ENCODE measurements around the gene TRIM59.

The TRIM59 gene

DNA sequence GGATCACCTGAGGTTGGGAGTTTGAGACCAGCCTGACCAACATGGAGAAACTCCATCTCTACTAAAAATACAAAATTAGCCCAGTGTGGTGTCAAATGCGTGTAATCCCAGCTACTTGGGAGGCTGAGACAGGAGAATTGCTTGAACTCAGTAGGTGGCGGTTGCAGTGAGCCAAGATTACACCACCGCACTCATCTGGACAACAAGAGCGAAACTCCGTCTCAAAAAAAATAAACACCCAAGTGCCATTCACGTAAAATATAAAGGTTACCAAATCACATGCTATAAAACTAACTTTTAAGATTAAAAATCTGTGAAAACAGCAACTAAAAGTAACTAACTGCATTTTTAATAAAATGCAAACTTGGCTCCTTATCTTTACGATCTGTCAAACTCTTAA lies 8.9 kb downstream of the TRIM59 start:
- no peak for TF ChIP-seq CTCF (IDR thresholded peaks at IDR 0.05; ENCODE audit: low read length, missing control alignments)
- H3K4me3 ChIP-seq (replicated peaks; ENCODE audit: low read depth, low read length): no peak overlapping the region
- DNase-seq (ENCODE audit: low read depth): no peak

- no peak for DNase-seq (ENCODE audit: low read depth)
- no peak for TF ChIP-seq CTCF (IDR thresholded peaks at IDR 0.05; ENCODE audit: low read length, missing control alignments)
- H3K4me3 ChIP-seq (replicated peaks; ENCODE audit: low read depth, low read length): no peak overlapping the region
These were observed 12.5 kb downstream of the TRIM59 start for GRCh38 chr3:160437083-160437455.

GRCh38 chr3:160435747-160436146 lies 13.8 kb downstream of the TRIM59 start:
- TF ChIP-seq CTCF (IDR thresholded peaks at IDR 0.05; ENCODE audit: low read length, missing control alignments): no peak
- no peak overlapping the region for H3K4me3 ChIP-seq (replicated peaks; ENCODE audit: low read depth, low read length)
- no peak for DNase-seq (ENCODE audit: low read depth)

- TF ChIP-seq CTCF (IDR thresholded peaks at IDR 0.05; ENCODE audit: low read length, missing control alignments): no peak
- H3K4me3 ChIP-seq (replicated peaks; ENCODE audit: low read depth, low read length): no peak overlapping the region
- no peak for DNase-seq (ENCODE audit: low read depth)
These were observed 14.5 kb downstream of the TRIM59 start for GRCh38 chr3:160435095-160435494.

- peak; percentile 66 for DNase-seq (ENCODE audit: low read depth)
- no peak overlapping the region for H3K4me3 ChIP-seq (replicated peaks; ENCODE audit: low read depth, low read length)
- TF ChIP-seq CTCF (IDR thresholded peaks at IDR 0.05; ENCODE audit: low read length, missing control alignments): no peak
These were observed 15.5 kb downstream of the TRIM59 start for GRCh38 chr3:160434071-160434470.

GRCh38 chr3:160427832-160428424 lies 21.7 kb downstream of the TRIM59 start:
- no peak for DNase-seq (ENCODE audit: low read depth)
- H3K4me3 ChIP-seq (replicated peaks; ENCODE audit: low read depth, low read length): no peak overlapping the region
- TF ChIP-seq CTCF (IDR thresholded peaks at IDR 0.05; ENCODE audit: low read length, missing control alignments): no peak

DNA sequence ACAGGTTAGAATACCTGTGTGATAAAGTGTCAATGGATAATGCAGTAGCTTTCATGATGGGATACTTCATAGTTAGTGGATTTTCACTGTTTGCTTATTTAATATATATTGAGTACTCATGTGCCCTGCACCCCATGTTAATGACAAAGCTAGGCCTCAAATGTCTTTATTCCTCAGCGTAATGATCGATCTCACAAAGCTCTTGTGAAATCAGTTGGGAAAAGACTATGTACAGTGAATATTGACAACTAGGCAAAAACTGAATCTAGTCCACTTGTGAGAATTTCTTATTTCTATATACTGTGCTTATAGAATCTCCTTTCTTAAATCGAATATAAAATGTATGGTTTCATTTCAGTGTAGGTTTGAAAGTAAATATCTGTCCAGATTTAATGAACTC lies 32.3 kb downstream of the TRIM59 start:
- H3K4me3 ChIP-seq (replicated peaks; ENCODE audit: low read depth, low read length): no peak overlapping the region
- DNase-seq (ENCODE audit: low read depth): no peak
- no peak for TF ChIP-seq CTCF (IDR thresholded peaks at IDR 0.05; ENCODE audit: low read length, missing control alignments)
